GM06990 (cell line): ENCODE data around the gene SMIM21.

Experiments used
- DNase-seq: peaks from one replicate; pipeline ENCODE4 v3.0.0-alpha.2; 2011; ENCODE audit not compliant: insufficient read length; ENCODE audit errors: extremely low read depth
- H3K27me3 ChIP-seq: replicated peaks from 2 replicates; pipeline ENCODE4 v1.6.0; 2011; ENCODE audit warnings: low read length; ENCODE audit not compliant: control insufficient read depth, insufficient read depth
- H3K36me3 ChIP-seq: 2 replicates; pipeline ENCODE4 v1.5.1; 2011; ENCODE audit warnings: low read length; ENCODE audit not compliant: control insufficient read depth, insufficient read depth
- H3K4me3 ChIP-seq: replicated peaks from 2 replicates; pipeline ENCODE4 v1.5.1; 2011; ENCODE audit warnings: low read depth, mild to moderate bottlenecking, control low read depth, low read length
- CTCF ChIP-seq: IDR thresholded peaks from 2 replicates; pipeline ENCODE4 v1.5.1; 2011; ENCODE audit warnings: low read length, control low read depth, mild to moderate bottlenecking, inconsistent platforms; ENCODE audit not compliant: insufficient read depth, poor library complexity, severe bottlenecking

SMIM21 gene

GRCh38 chr18:75374466-75374865 is 53.0 kb downstream of the SMIM21 start:
- Histone ChIP-seq H3K27me3 (no peaks in the 10 kb centered on the region), H3K36me3 (no peaks in the 10 kb centered on the region), H3K4me3 (no peak overlapping the region)
- DNase-seq = no peak
- no peak for TF ChIP-seq CTCF

- TF ChIP-seq CTCF = no peak
- H3K27me3 ChIP-seq = no peaks in the 10 kb centered on the region
These were observed 58.3 kb downstream of the SMIM21 start for GRCh38 chr18:75369026-75369721.

GRCh38 chr18:75365837-75366236 is 61.7 kb downstream of the SMIM21 start:
- Histone ChIP-seq H3K4me3 (no peak overlapping the region), H3K36me3 (no peaks in the 10 kb centered on the region), H3K27me3 (no peaks in the 10 kb centered on the region)
- DNase-seq = no peak
- TF ChIP-seq CTCF = peak; percentile 37

More at GRCh38 chr18:75369026-75369721, 58.3 kb downstream of the SMIM21 start:
- no peak for DNase-seq
- Histone ChIP-seq H3K36me3 (no peaks in the 10 kb centered on the region), H3K4me3 (no peak overlapping the region)

GRCh38 chr18:75365254-75365629 is 62.3 kb downstream of the SMIM21 start:
- DNase-seq = no peak
- Histone ChIP-seq H3K36me3 (no peaks in the 10 kb centered on the region), H3K4me3 (no peak overlapping the region), H3K27me3 (no peaks in the 10 kb centered on the region)
- no peak for TF ChIP-seq CTCF

GRCh38 chr18:75364512-75365253 is 62.8 kb downstream of the SMIM21 start:
- no peak for DNase-seq
- H3K4me3 ChIP-seq = no peak overlapping the region
- H3K36me3 ChIP-seq = no peaks in the 10 kb centered on the region
- no peaks in the 10 kb centered on the region for H3K27me3 ChIP-seq
- no peak for TF ChIP-seq CTCF
